Activated T-cell treated with anti-CD3 and anti-CD28 coated beads, Interleukin-2, amount 50 U/mL, for 48 hours (primary cell): ENCODE results near the gene ZER1.
"Not testable (repeated sequence)": the region's sequence is repeated elsewhere in the genome, so short reads cannot be mapped to it uniquely, and the experiment has no call there.

ENCODE experiments used
- DNase-seq, 2 experiments: peaks; one replicate each; pipeline ENCODE4 v3.0.0-alpha.2; 2020

ZER1 gene

GRCh38 chr9:128786681-128787601 lies 15.2 kb upstream of the ZER1 start, which contains the start of gene TBC1D13:
TSS of gene TBC1D13 (plus strand) at chr9:128787253. CDS start at chr9:128787354, 101 bp downstream.
- DNase-seq, result peak; percentile 92 to 94

GRCh38 chr9:128785427-128785826 lies 13.7 kb upstream of the ZER1 start:
- no peak for DNase-seq

GRCh38 chr9:128782669-128783068 lies 10.9 kb upstream of the ZER1 start:
- no peak for DNase-seq

- DNase-seq, result no peak
Measured at GRCh38 chr9:128781187-128782070, 9.7 kb upstream of the ZER1 start.

GRCh38 chr9:128780093-128780492 lies 8.4 kb upstream of the ZER1 start:
- not testable (repeated sequence) for DNase-seq

DNA sequence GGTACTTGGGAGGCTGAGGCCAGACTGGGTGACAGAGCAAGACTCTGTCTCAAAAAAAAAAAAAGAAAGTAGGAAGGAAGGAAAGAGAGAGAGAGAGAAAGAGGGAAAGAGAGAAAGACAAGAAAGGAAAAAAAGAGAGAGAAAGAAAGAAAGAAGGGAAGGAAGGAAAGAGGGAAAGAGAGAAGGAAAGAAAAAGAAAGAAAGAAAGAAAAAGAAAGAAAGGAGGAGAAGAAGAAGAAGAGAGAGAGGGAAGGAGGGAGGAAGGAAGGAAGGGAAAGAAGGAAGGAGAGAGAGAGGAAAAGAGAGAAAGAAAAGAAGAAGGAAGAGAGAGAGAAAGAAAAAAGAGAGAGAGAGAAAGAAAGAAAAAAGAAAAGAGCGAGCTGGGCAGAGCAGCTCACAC lies 3.1 kb upstream of the ZER1 start:
- no peak for DNase-seq

GRCh38 chr9:128773049-128773448 lies 1.3 kb upstream of the ZER1 start:
- DNase-seq, result no peak

DNA sequence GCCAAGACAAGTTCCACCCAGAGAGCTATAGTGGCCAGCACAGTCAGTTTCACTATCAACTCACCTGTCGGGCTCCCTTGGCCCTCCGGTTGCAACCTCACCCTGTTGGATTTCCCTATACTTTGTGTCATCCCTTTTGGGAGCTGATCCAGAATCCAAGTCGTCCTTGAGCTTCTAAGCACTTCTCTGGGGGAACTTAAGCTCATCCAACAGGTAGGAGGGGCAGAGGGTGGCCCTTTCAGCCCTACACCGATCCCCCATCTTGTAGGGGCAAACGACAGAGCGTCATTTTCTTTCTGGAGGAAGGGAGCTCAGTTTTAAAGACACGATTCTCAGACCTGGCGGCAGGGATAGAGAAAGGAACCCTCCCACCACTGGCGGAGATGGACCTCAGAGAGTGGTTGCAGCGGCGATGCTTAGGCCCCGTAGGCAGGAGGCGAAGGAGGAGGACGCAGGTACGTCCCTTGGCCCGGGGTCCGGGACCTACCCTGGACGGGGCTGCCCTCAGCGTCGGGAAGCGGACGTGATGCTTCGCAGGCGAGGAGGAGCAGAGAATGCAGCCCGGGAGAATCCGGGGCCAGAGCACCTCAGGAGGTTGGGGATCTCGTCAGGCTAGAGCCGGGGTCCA lies 519 bp downstream of the ZER1 start:
- no peak for DNase-seq

- no peak for DNase-seq
Measured at GRCh38 chr9:128770286-128771030, 1.3 kb downstream of the ZER1 start.

DNA sequence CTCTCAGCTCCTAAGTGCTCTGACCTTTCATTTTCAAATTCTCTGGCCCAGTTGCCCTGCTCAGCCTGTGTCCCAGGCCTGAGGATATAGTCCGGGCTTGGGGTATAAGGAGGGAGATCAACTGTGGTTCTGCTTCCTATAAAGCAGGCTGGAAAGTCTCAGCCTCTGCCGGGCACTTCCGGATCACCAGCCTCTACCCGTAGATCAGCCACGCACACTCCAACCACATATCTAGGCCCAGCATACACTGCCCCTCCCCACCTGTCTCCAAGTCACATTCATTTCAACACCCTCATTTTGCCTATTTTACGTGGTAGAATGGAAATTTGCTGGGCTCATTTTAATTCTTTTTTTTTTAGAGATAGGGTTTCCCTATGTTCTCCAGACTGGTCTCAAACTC lies 3.1 kb downstream of the ZER1 start:
- DNase-seq, result no peak

GRCh38 chr9:128765499-128765898 lies 6.2 kb downstream of the ZER1 start:
- DNase-seq, result no peak

- DNase-seq, result no peak
Measured at GRCh38 chr9:128764361-128764760, 7.4 kb downstream of the ZER1 start.

DNA sequence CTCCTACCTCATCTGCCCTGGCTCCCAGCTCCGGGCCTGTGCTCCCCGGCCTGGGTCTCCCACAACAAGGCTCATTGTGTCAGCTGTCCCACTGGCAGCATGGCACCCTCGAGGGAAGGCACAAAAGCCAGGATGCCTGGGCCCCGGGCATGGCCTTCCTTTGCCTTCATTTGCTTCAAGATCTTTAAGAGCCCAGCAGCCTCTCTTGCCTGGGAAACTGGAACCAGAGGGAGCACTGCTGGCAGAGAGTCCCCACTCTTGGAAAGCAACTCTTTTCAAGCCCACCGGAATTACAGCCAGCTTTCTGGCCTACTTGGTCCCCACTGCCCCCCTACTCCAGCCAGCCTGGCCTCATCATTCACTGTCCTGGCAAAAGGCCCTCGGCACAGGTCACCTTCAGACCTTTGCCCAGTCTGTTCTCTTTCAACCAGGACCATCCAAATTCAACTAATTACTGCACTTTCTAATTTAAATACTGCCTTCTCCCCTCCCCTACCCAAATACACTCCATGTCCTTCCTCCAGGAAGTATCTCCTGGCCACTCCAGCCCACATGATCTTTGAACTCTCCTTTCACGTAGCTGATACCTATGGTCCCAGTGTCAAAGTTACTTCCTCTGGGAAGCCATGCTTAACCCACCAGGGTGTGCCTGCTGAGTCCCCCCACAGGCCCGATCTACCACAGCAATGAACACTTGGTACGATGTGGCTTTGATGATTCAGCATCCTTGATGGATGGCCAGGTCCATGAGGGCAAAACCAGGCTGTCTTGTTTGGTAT lies 8.9 kb downstream of the ZER1 start:
- DNase-seq, result no peak

GRCh38 chr9:128757602-128758001 lies 14.1 kb downstream of the ZER1 start:
- no peak for DNase-seq

- DNase-seq, result no peak
Measured at GRCh38 chr9:128753627-128754026, 18.1 kb downstream of the ZER1 start.

DNA sequence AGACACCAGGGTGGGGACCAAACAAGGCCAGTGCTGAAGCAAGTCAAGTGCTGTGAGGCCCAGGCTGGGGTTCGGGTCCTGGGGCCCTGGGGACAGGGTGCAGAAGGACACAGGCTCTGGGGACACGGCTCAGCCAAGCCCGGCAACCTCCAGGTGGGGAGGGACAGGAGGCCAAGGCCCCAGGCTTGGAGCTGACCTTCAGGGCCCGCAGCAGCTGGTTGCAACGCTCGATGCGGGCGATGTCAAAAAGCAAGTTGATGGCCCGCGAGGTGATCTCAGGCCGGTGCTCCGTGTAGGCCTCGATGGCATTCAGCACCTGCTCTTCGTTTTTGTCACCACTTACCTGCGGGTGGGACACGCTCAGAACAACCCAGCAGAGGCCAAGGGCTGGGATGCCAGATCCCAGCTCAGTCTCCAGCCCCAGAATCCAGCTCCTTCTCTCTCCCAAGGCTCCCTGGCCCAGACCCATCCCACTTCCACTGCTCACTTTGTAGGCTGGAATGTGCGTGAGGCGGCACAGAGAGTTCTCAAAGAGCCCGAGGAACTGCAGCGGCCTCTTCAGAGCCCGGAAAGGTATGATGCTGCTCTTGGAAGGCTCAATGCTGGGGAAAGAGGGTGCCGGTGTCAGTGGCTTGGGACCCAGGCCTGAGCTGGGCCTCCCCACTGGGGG lies 20.7 kb downstream of the ZER1 start:
- no peak for DNase-seq

DNA sequence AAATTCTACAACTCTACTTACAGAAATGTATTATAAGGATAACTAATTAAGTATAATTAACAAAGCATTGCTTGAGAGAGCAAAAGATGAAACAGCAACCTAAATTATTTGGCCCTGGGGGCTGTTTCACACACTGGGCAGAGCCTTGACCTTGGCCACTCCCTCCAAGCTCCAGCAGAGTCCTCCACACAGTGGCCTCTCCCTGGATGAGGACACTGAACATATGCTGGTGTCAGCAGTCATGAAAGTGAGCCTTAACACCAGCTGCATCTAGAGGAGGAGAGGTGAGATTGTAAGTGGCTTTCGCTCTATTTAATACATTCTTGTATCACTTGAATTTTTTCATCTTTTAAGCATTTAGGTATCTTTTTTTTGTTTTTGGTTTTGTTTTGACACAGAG lies 24.5 kb downstream of the ZER1 start:
- DNase-seq, result no peak

- no peak for DNase-seq
Measured at GRCh38 chr9:128743421-128743820, 28.3 kb downstream of the ZER1 start.

DNA sequence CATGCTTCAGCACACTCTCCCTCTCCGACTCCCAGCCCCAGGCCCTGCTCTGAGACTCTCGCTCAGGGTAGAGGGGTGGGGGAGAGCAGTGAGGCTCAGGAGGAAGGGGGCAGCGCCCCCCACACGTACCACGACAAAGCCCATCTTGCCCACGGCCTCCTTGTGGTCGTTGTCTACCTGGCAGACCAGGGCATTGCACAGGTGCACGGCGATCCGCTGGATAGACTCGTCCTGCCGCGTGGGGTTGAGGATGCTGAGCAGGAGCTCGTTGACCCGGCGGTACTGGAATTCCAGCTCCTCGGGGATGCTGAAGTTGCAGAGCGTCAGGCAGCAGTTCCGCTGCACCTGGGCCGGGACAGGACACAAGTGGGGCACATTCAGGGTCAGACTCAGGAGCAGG lies 29.3 kb downstream of the ZER1 start:
- DNase-seq, result no peak

GRCh38 chr9:128735373-128735772 lies 36.4 kb downstream of the ZER1 start:
- no peak for DNase-seq

GRCh38 chr9:128733256-128733655 lies 38.5 kb downstream of the ZER1 start:
- peak in 1 of 2 experiments; percentile 41 for DNase-seq
